ENCODE data around the gene CCL21.
"Not testable (repeated sequence)": the region's sequence is repeated elsewhere in the genome, so short reads cannot be mapped to it uniquely, and the experiment has no call there.

The CCL21 gene

GRCh38 chr9:34744295-34745221 is 34.6 kb upstream of the CCL21 start:
- H3K27me3 ChIP-seq (ENCODE audit: insufficient read depth, poor library complexity, severe bottlenecking), result peaks cover 2% of the 10 kb centered on the region
- H3K4me3 ChIP-seq (replicated peaks; ENCODE audit: insufficient read depth, low read length), result no peak overlapping the region
- no peak for DNase-seq (ENCODE audit: low read depth in 1 of 2, low spot score in 1 of 2)
- TF ChIP-seq SPI1 (IDR thresholded peaks at IDR 0.05; ENCODE audit: borderline replicate concordance, low read depth), result no peak
- TF ChIP-seq POLR2AphosphoS5 (IDR thresholded peaks at IDR 0.05; ENCODE audit: low read depth), result no peak
- TF ChIP-seq CTCF (IDR thresholded peaks at IDR 0.05; ENCODE audit: insufficient read depth, low read length), result no peak
- no peak for TF ChIP-seq GABPA (IDR thresholded peaks at IDR 0.05; ENCODE audit: low read depth)
- H3K27ac ChIP-seq (replicated peaks), result no peak overlapping the region

DNA sequence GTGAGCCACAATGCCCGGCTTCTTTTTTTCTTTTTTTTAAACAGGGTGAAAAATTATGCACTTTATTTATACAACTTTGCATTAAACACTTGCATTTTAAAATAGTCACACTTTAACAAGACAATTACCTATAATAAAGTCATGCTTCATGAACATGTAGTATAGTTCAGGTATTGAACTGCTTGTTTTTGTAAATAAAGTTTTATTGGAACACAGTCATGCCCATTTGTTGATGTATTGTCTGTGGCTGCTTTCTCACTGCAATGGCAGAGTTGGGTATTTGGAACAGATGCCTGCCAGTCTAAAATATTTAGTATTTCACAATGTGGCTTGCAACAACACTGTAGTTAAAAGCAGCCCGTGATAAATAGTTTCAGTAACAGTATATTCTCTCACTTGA is 32.8 kb upstream of the CCL21 start:
- no peak for DNase-seq (ENCODE audit: low read depth in 1 of 2, low spot score in 1 of 2)
- TF ChIP-seq GABPA (IDR thresholded peaks at IDR 0.05; ENCODE audit: low read depth) (no peak), SPI1 (IDR thresholded peaks at IDR 0.05; ENCODE audit: borderline replicate concordance, low read depth) (no peak), REST (IDR thresholded peaks at IDR 0.05; ENCODE audit: insufficient replicate concordance, low read depth) (no peak), CTCF (IDR thresholded peaks at IDR 0.05; ENCODE audit: insufficient read depth, low read length) (no peak), POLR2AphosphoS5 (IDR thresholded peaks at IDR 0.05; ENCODE audit: low read depth) (no peak)
- H3K27ac ChIP-seq (replicated peaks), result no peak overlapping the region

GRCh38 chr9:34741628-34742027 is 31.7 kb upstream of the CCL21 start:
- no peak for TF ChIP-seq POLR2AphosphoS5 (IDR thresholded peaks at IDR 0.05; ENCODE audit: low read depth)
- TF ChIP-seq SPI1 (IDR thresholded peaks at IDR 0.05; ENCODE audit: borderline replicate concordance, low read depth), result peak; percentile 81
- Histone ChIP-seq H3K27ac (replicated peaks) (no peak overlapping the region), H3K4me3 (replicated peaks; ENCODE audit: insufficient read depth, low read length) (no peak overlapping the region), H3K27me3 (ENCODE audit: insufficient read depth, poor library complexity, severe bottlenecking) (no peaks in the 10 kb centered on the region)
- DNase-seq (ENCODE audit: low read depth in 1 of 2, low spot score in 1 of 2), result peak; percentile 10 to 14

More for the DNA sequence above, 32.8 kb upstream of the CCL21 start:
- Histone ChIP-seq H3K27me3 (ENCODE audit: insufficient read depth, poor library complexity, severe bottlenecking) (peaks cover 2% of the 10 kb centered on the region), H3K4me3 (replicated peaks; ENCODE audit: insufficient read depth, low read length) (no peak overlapping the region)

DNA sequence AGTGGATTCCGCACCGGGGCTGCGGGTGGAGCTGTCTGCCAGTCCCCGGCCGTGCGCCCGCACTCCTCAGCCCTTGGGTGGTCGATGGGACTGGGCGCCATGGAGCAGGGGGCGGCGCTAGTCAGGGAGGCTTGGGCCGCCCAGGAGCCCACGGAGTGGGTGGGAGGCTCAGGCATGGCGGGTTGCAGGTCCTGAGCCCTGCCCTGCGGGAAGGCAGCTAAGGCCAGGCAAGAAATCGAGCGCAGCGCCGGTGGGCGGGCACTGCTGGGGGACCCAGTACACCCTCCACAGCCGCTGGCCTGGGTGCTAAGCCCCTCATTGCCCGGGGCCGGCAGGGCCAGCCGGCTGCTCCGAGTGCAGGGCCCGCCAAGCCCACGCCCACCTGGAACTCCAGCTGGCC is 30.2 kb upstream of the CCL21 start:
- not testable (repeated sequence) for H3K27me3 ChIP-seq (ENCODE audit: insufficient read depth, poor library complexity, severe bottlenecking); H3K27ac ChIP-seq (replicated peaks); DNase-seq (ENCODE audit: low read depth in 1 of 2, low spot score in 1 of 2); H3K4me3 ChIP-seq (replicated peaks; ENCODE audit: insufficient read depth, low read length)

GRCh38 chr9:34737677-34738260 is 27.8 kb upstream of the CCL21 start:
- Histone ChIP-seq H3K4me3 (replicated peaks; ENCODE audit: insufficient read depth, low read length) (no peak overlapping the region), H3K27ac (replicated peaks) (no peak overlapping the region), H3K27me3 (ENCODE audit: insufficient read depth, poor library complexity, severe bottlenecking) (no peaks in the 10 kb centered on the region)
- no peak for TF ChIP-seq GABPA (IDR thresholded peaks at IDR 0.05; ENCODE audit: low read depth)
- TF ChIP-seq CTCF (IDR thresholded peaks at IDR 0.05; ENCODE audit: insufficient read depth, low read length), result no peak
- TF ChIP-seq SPI1 (IDR thresholded peaks at IDR 0.05; ENCODE audit: borderline replicate concordance, low read depth), result no peak
- no peak for TF ChIP-seq POLR2AphosphoS5 (IDR thresholded peaks at IDR 0.05; ENCODE audit: low read depth)
- TF ChIP-seq REST (IDR thresholded peaks at IDR 0.05; ENCODE audit: insufficient replicate concordance, low read depth), result no peak
- no peak for DNase-seq (ENCODE audit: low read depth in 1 of 2, low spot score in 1 of 2)
